ENCODE results near the gene NRCAM. TPM values are rescaled to one million over a fixed set of nuclear protein-coding genes. Genes with fewer than 3 reads are reported as not detected.

The NRCAM gene
- total RNA-seq, 6 experiments from 2014 or later, result 0.27 to 0.51 (median 0.40) TPM

GRCh38 chr7:108417144-108417543 is 39.1 kb downstream of the NRCAM start:
- no peak for TF ChIP-seq CTCF (IDR thresholded peaks at IDR 0.05)
- Mint-ChIP-seq H3K27me3 (ENCODE audit: insufficient read depth) (no peaks in the 10 kb centered on the region; the same call in 1 of the 2 replicates), H3K4me1 (ENCODE audit: low read depth) (peaks cover 6% of the 10 kb centered on the region), H3K4me3 (no peak overlapping the region), H3K36me3 (ENCODE audit: low read depth) (no peaks in the 10 kb centered on the region), H3K9me3 (no peaks in the 10 kb centered on the region), H3K27ac (no peak overlapping the region)
- no peak for DNase-seq

- Mint-ChIP-seq H3K4me1 (ENCODE audit: low read depth) (peaks cover 6% of the 10 kb centered on the region), H3K9me3 (no peaks in the 10 kb centered on the region), H3K4me3 (no peak overlapping the region), H3K27ac (peak overlapping the region; percentile 37; the same call in 1 of the 2 replicates), H3K27me3 (ENCODE audit: insufficient read depth) (no peaks in the 10 kb centered on the region; the same call in 1 of the 2 replicates), H3K36me3 (ENCODE audit: low read depth) (no peaks in the 10 kb centered on the region)
- peak; percentile 33 for DNase-seq
- no peak for TF ChIP-seq CTCF (IDR thresholded peaks at IDR 0.05)
Measured at GRCh38 chr7:108415821-108416536, 40.3 kb downstream of the NRCAM start.

GRCh38 chr7:108415084-108415483 is 41.2 kb downstream of the NRCAM start:
- no peaks in the 10 kb centered on the region for H3K9me3 Mint-ChIP-seq
- no peak for TF ChIP-seq CTCF (IDR thresholded peaks at IDR 0.05)

GRCh38 chr7:108413782-108414492 is 42.3 kb downstream of the NRCAM start:
- H3K27ac Mint-ChIP-seq, result no peak overlapping the region
- H3K4me1 Mint-ChIP-seq (ENCODE audit: low read depth), result peaks cover 6% of the 10 kb centered on the region
- DNase-seq, result no peak
- H3K27me3 Mint-ChIP-seq (ENCODE audit: insufficient read depth), result no peaks in the 10 kb centered on the region; the same call in 1 of the 2 replicates
- no peak overlapping the region for H3K4me3 Mint-ChIP-seq
- no peak for TF ChIP-seq CTCF (IDR thresholded peaks at IDR 0.05)
- H3K9me3 Mint-ChIP-seq, result no peaks in the 10 kb centered on the region
- H3K36me3 Mint-ChIP-seq (ENCODE audit: low read depth), result no peaks in the 10 kb centered on the region

More at GRCh38 chr7:108415084-108415483, 41.2 kb downstream of the NRCAM start:
- Mint-ChIP-seq H3K36me3 (ENCODE audit: low read depth) (no peaks in the 10 kb centered on the region), H3K4me1 (ENCODE audit: low read depth) (peaks cover 6% of the 10 kb centered on the region), H3K4me3 (no peak overlapping the region), H3K27ac (no peak overlapping the region), H3K27me3 (ENCODE audit: insufficient read depth) (no peaks in the 10 kb centered on the region; the same call in 1 of the 2 replicates)
- no peak for DNase-seq

- no peak for DNase-seq
- no peak overlapping the region for H3K4me3 Mint-ChIP-seq
Measured at GRCh38 chr7:108413337-108413736, 42.9 kb downstream of the NRCAM start.

More at GRCh38 chr7:108413337-108413736, 42.9 kb downstream of the NRCAM start:
- H3K36me3 Mint-ChIP-seq (ENCODE audit: low read depth), result no peaks in the 10 kb centered on the region
- H3K9me3 Mint-ChIP-seq, result no peaks in the 10 kb centered on the region
- no peak for TF ChIP-seq CTCF (IDR thresholded peaks at IDR 0.05)
- peaks cover 4% of the 10 kb centered on the region; the same call in 1 of the 2 replicates for H3K27me3 Mint-ChIP-seq (ENCODE audit: insufficient read depth)
- peaks cover 6% of the 10 kb centered on the region for H3K4me1 Mint-ChIP-seq (ENCODE audit: low read depth)
- H3K27ac Mint-ChIP-seq, result no peak overlapping the region
